Vagina (tissue), 2 donors: Measurements from ENCODE around the gene DPYSL4. TPM values are rescaled to one million over a fixed set of nuclear protein-coding genes. Genes with fewer than 3 reads are reported as not detected.
"Not testable (repeated sequence)": the region's sequence is repeated elsewhere in the genome, so short reads cannot be mapped to it uniquely, and the experiment has no call there.

Experiments used
- DNase-seq, 2 donors: peaks; one replicate each; pipeline ENCODE4 v3.0.0-alpha.2; 2017; ENCODE audit errors: extremely low spot score in 2 of 2
- H3K27ac ChIP-seq: fragments of 200-600 bp; sonication (generic); one replicate; pipeline ENCODE4 v1.5.1; 2019
- H3K27me3 ChIP-seq: fragments of 200-600 bp; sonication (generic); one replicate; pipeline ENCODE4 v1.5.1; 2019
- H3K36me3 ChIP-seq, 2 donors: fragments of 200-600 bp; sonication (generic); one replicate each; pipeline ENCODE4 v1.5.1; 2017 to 2019
- H3K4me1 ChIP-seq: fragments of 200-600 bp; sonication (generic); one replicate; pipeline ENCODE4 v1.5.1; 2019
- H3K4me3 ChIP-seq, 2 donors: fragments of 200-600 bp; sonication (generic); 1 replicate in 1 of 2; 2 replicates in 1 of 2; pipeline ENCODE4 v1.5.1; 2016 to 2019
- H3K9me3 ChIP-seq: fragments of 200-600 bp; sonication (generic); one replicate; pipeline ENCODE4 v1.5.1; 2019
- CTCF ChIP-seq, 3 experiments: fragments of 450-650 bp in 2 of 3; fragments of 200-600 bp in 1 of 3; sonication (generic) in 1 of 3; IDR thresholded peaks; one replicate each; pipeline ENCODE4 v1.5.1; 2017 to 2019; ENCODE audit warnings: antibody characterized with exemption in 3 of 3, mild to moderate bottlenecking in 2 of 3, moderate library complexity in 2 of 3
- POLR2A ChIP-seq, 2 donors: fragments of 450-650 bp; IDR thresholded peaks; one replicate each; pipeline ENCODE4 v1.6.1; 2017; ENCODE audit warnings: antibody characterized with exemption in 2 of 2, mild to moderate bottlenecking in 2 of 2, moderate library complexity in 2 of 2
- POLR2AphosphoS5 ChIP-seq, 2 donors: sonication (generic); formaldehyde crosslinking; IDR thresholded peaks; one replicate each; pipeline ENCODE4 v1.9.0; 2017; ENCODE audit warnings: antibody characterized with exemption in 2 of 2, mild to moderate bottlenecking in 2 of 2, low read depth in 1 of 2; ENCODE audit not compliant: insufficient read depth in 1 of 2
- intact Hi-C: fragments of 100-400 bp; cut with DNase I; formaldehyde crosslinking; loops from one replicate; pipeline ENCODE4 v1.15.1; 2023
- total RNA-seq: library from RNA; depleted of rRNA; stranded (reverse); fragments of >200 nt; gene quantifications from one replicate; pipeline ENCODE4 v1.2.3, GENCODE V29; 2016

DPYSL4 gene
- total RNA-seq, 1 donor from 2014 or later, result 0.49 TPM

DNA sequence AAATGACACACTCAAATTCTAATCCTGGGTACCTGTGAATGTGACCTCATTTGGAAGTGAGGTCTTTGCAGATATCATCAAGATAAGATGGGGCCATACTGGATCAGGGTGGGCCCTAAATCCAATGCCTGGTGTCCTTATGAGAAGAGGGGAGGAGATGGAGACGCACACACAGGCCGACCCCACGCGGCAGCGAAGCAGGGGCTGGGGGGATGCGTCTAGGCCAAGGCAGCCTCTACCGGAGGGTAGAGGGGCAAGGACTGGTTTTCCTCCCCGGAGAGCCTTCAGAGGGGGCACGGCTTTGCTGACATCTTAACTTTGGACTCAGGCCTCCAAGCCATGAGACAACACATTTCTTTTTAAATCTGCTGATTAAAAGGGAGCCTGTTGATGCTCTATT lies 33.3 kb downstream of the DPYSL4 start:
- no peaks in the 10 kb centered on the region for H3K36me3 ChIP-seq
- H3K27me3 ChIP-seq, result no peaks in the 10 kb centered on the region
- H3K27ac ChIP-seq, result no peak overlapping the region
- no peak for TF ChIP-seq CTCF (IDR thresholded peaks at IDR 0.05)
- TF ChIP-seq POLR2AphosphoS5 (IDR thresholded peaks at IDR 0.05; ENCODE audit: insufficient read depth in 1 of 2, low read depth in 1 of 2), result no peak
- TF ChIP-seq POLR2A (IDR thresholded peaks at IDR 0.05), result no peak
- no peak for DNase-seq
- no peak overlapping the region for H3K4me3 ChIP-seq
- no peaks in the 10 kb centered on the region for H3K9me3 ChIP-seq
- peaks cover 5% of the 10 kb centered on the region for H3K4me1 ChIP-seq
- intact Hi-C loops, result loop anchor here (5.0 kb wide), 2 partner anchors 132 to 237 kb away; no protein-coding TSS in a partner anchor

GRCh38 chr10:132220996-132221395 lies 34.2 kb downstream of the DPYSL4 start:
- not testable (repeated sequence) for H3K4me1 ChIP-seq, H3K4me3 ChIP-seq, H3K27me3 ChIP-seq, H3K27ac ChIP-seq, DNase-seq, H3K36me3 ChIP-seq, H3K9me3 ChIP-seq
- intact Hi-C loops, result loop anchor here (5.0 kb wide), 2 partner anchors 131 to 236 kb away; no protein-coding TSS in a partner anchor

- Histone ChIP-seq H3K27ac (no peak overlapping the region), H3K4me3 (no peak overlapping the region), H3K36me3 (no peaks in the 10 kb centered on the region), H3K27me3 (no peaks in the 10 kb centered on the region), H3K4me1 (peaks cover 5% of the 10 kb centered on the region), H3K9me3 (no peaks in the 10 kb centered on the region)
- intact Hi-C loops, result loop anchor here (5.0 kb wide), 2 partner anchors 130 to 235 kb away; no protein-coding TSS in a partner anchor
- DNase-seq, result no peak
- TF ChIP-seq POLR2A (IDR thresholded peaks at IDR 0.05) (no peak), CTCF (IDR thresholded peaks at IDR 0.05) (no peak), POLR2AphosphoS5 (IDR thresholded peaks at IDR 0.05; ENCODE audit: insufficient read depth in 1 of 2, low read depth in 1 of 2) (no peak)
These were observed 36.0 kb downstream of the DPYSL4 start for GRCh38 chr10:132222726-132223125.

DNA sequence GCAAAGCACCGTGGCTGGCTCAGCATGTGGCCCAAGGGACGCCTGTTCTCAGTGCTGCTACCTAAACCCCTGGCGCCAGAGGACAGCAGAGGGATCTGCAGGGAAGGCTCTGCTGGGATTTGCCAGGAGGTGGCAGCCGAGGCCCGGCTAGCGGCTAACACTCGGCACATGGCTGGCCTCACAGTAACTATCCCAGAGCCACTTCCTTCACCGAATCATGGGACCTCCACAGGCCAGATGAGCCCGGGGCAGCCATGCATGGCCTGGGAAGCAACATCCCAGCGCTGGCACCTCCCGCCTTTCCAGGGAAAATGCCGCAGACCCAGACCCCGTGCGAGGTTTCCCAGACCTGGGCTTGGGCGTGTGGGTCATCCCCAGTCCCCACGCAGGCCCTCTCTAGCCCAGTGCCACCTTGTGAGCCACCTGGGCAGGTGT lies 36.4 kb downstream of the DPYSL4 start:
- DNase-seq, result no peak
- TF ChIP-seq POLR2AphosphoS5 (IDR thresholded peaks at IDR 0.05; ENCODE audit: insufficient read depth in 1 of 2, low read depth in 1 of 2), result no peak
- peak; percentile 64 to 80 (median 70) for TF ChIP-seq CTCF (IDR thresholded peaks at IDR 0.05)
- intact Hi-C loops, result loop anchor here (5.0 kb wide), 2 partner anchors 129 to 234 kb away; no protein-coding TSS in a partner anchor

DNA sequence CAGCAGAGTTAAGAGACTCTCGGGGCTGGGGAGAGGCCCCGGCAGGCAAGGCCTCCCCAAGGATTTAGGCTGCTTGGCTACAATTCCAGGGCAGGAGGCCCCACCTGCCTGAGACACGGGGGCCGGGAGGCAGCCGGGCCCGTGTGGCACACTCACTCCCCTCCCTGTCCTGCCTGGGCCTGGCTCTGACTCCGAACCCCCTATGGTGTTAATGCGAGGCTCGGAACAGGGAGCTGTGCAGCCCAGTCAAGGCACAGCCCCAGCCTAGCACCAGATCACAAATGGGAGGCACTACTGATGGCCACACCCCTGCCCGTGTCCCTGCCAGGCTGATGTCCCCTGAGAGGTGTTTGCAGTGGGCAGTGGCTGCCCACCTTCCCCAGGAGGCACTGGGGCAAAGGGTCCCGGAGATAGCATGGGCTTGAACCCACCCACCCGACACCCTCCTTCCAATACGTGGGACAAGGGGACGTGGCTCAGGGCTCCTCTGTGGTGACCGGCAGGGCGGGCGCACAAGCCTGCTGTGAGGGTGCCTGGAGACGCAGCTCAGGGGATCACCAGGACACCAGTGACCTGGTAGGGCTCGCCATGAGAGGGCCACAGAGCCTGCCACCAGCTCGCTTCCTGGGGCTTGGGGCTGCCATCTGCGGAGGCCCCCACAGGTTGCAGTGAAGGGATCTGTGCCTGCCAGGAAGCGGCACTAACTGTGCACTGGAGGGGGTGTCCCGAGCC lies 37.0 kb downstream of the DPYSL4 start:
- no peak for DNase-seq
- no peak overlapping the region for H3K27ac ChIP-seq
- intact Hi-C loops, result loop anchor here (5.0 kb wide), 2 partner anchors 129 to 234 kb away; no protein-coding TSS in a partner anchor
- H3K4me1 ChIP-seq, result peaks cover 5% of the 10 kb centered on the region
- H3K9me3 ChIP-seq, result no peaks in the 10 kb centered on the region
- H3K4me3 ChIP-seq, result no peak overlapping the region
- TF ChIP-seq CTCF (IDR thresholded peaks at IDR 0.05) (no peak), POLR2A (IDR thresholded peaks at IDR 0.05) (no peak), POLR2AphosphoS5 (IDR thresholded peaks at IDR 0.05; ENCODE audit: insufficient read depth in 1 of 2, low read depth in 1 of 2) (no peak)
- no peaks in the 10 kb centered on the region for H3K36me3 ChIP-seq
- no peaks in the 10 kb centered on the region for H3K27me3 ChIP-seq

More for the DNA sequence above, 36.4 kb downstream of the DPYSL4 start:
- no peak overlapping the region for H3K4me3 ChIP-seq
- H3K27ac ChIP-seq, result no peak overlapping the region
- H3K9me3 ChIP-seq, result no peaks in the 10 kb centered on the region
- no peaks in the 10 kb centered on the region for H3K36me3 ChIP-seq
- peaks cover 5% of the 10 kb centered on the region for H3K4me1 ChIP-seq
- no peaks in the 10 kb centered on the region for H3K27me3 ChIP-seq
